Dendritic cell treated with granulocyte-macrophage colony-stimulating factor and Interleukin-4, amounts not matched to agents 40 ng/mL and 50 ng/mL, for 4 days (primary cell): Measurements from ENCODE around the gene KCNJ8.
"Not testable (repeated sequence)": the region's sequence is repeated elsewhere in the genome, so short reads cannot be mapped to it uniquely, and the experiment has no call there.

Experiments used
- H3K27ac Mint-ChIP-seq: one replicate; pipeline ENCODE4 v1.8.0; 2022; ENCODE audit warnings: mild to moderate bottlenecking, mixed read lengths
- H3K27me3 Mint-ChIP-seq: one replicate; pipeline ENCODE4 v1.8.0; 2022; ENCODE audit warnings: mild to moderate bottlenecking, mixed read lengths
- H3K36me3 Mint-ChIP-seq: one replicate; pipeline ENCODE4 v1.8.0; 2022; ENCODE audit warnings: low read depth, mixed read lengths
- H3K4me1 Mint-ChIP-seq: one replicate; pipeline ENCODE4 v1.8.0; 2022; ENCODE audit warnings: low read depth, mixed read lengths
- H3K4me3 Mint-ChIP-seq: one replicate; pipeline ENCODE4 v1.8.0; 2022; ENCODE audit warnings: mild to moderate bottlenecking, moderate library complexity, mixed read lengths
- H3K9me3 Mint-ChIP-seq: one replicate; pipeline ENCODE4 v1.8.0; 2022; ENCODE audit warnings: mixed read lengths
- intact Hi-C: fragments of 100-400 bp; cut with micrococcal nuclease; formaldehyde crosslinking; loops from one replicate; pipeline ENCODE4 v1.15.0; 2022

Gene KCNJ8

GRCh38 chr12:21774358-21775132 is at the start of gene KCNJ8:
Gene KCNJ8, minus strand, starts transcription at chr12:21774706. Its CDS starts 1,090 bp downstream, at chr12:21773616.
- Mint-ChIP-seq H3K27ac (no peak within 1 kb of the TSS), H3K27me3 (peaks cover 44% of the 10 kb centered on the region), H3K4me3 (no peak within 1 kb of the TSS)

GRCh38 chr12:21823581-21823980 is 49.1 kb upstream of the KCNJ8 start:
- H3K9me3 Mint-ChIP-seq = no peaks in the 10 kb centered on the region
- no peaks in the 10 kb centered on the region for H3K36me3 Mint-ChIP-seq
- no peak overlapping the region for H3K4me3 Mint-ChIP-seq
- H3K27me3 Mint-ChIP-seq = no peaks in the 10 kb centered on the region
- H3K4me1 Mint-ChIP-seq = no peaks in the 10 kb centered on the region
- intact Hi-C loops = no loop called here
- no peak overlapping the region for H3K27ac Mint-ChIP-seq

More at GRCh38 chr12:21774358-21775132, at the start of gene KCNJ8:
- intact Hi-C loops = no loop called here
- no peaks in the 10 kb centered on the region for H3K9me3 Mint-ChIP-seq
- no peaks in the 10 kb centered on the region for H3K36me3 Mint-ChIP-seq
- no peaks in the 10 kb centered on the region for H3K4me1 Mint-ChIP-seq

- no peaks in the 10 kb centered on the region for H3K36me3 Mint-ChIP-seq
- H3K9me3 Mint-ChIP-seq = no peaks in the 10 kb centered on the region
- no peaks in the 10 kb centered on the region for H3K4me1 Mint-ChIP-seq
- no peak overlapping the region for H3K27ac Mint-ChIP-seq
- intact Hi-C loops = no loop called here
- no peak overlapping the region for H3K4me3 Mint-ChIP-seq
- H3K27me3 Mint-ChIP-seq = no peaks in the 10 kb centered on the region
These were observed 45.2 kb upstream of the KCNJ8 start for GRCh38 chr12:21819678-21820077.

GRCh38 chr12:21819236-21819635 is 44.7 kb upstream of the KCNJ8 start:
- Mint-ChIP-seq H3K27me3 (no peaks in the 10 kb centered on the region), H3K4me1 (no peaks in the 10 kb centered on the region), H3K27ac (no peak overlapping the region), H3K9me3 (no peaks in the 10 kb centered on the region), H3K36me3 (no peaks in the 10 kb centered on the region), H3K4me3 (no peak overlapping the region)
- intact Hi-C loops = no loop called here

GRCh38 chr12:21818627-21819026 is 44.1 kb upstream of the KCNJ8 start:
- Mint-ChIP-seq H3K9me3 (no peaks in the 10 kb centered on the region), H3K36me3 (no peaks in the 10 kb centered on the region), H3K4me1 (no peaks in the 10 kb centered on the region), H3K4me3 (no peak overlapping the region), H3K27me3 (no peaks in the 10 kb centered on the region), H3K27ac (no peak overlapping the region)
- intact Hi-C loops = no loop called here

- intact Hi-C loops = no loop called here
- Mint-ChIP-seq H3K27me3 (no peaks in the 10 kb centered on the region), H3K9me3 (peaks cover 8% of the 10 kb centered on the region), H3K36me3 (no peaks in the 10 kb centered on the region), H3K27ac (no peak overlapping the region), H3K4me3 (no peak overlapping the region), H3K4me1 (no peaks in the 10 kb centered on the region)
These were observed 41.0 kb upstream of the KCNJ8 start for GRCh38 chr12:21815306-21816062.

GRCh38 chr12:21814814-21815213 is 40.3 kb upstream of the KCNJ8 start:
- H3K4me1 Mint-ChIP-seq = no peaks in the 10 kb centered on the region
- H3K27me3 Mint-ChIP-seq = no peaks in the 10 kb centered on the region
- H3K4me3 Mint-ChIP-seq = no peak overlapping the region
- intact Hi-C loops = no loop called here
- H3K27ac Mint-ChIP-seq = no peak overlapping the region
- peaks cover 12% of the 10 kb centered on the region for H3K9me3 Mint-ChIP-seq
- H3K36me3 Mint-ChIP-seq = no peaks in the 10 kb centered on the region

- Mint-ChIP-seq H3K27ac (no peak overlapping the region), H3K4me1 (no peaks in the 10 kb centered on the region), H3K36me3 (no peaks in the 10 kb centered on the region), H3K9me3 (peaks cover 12% of the 10 kb centered on the region), H3K4me3 (no peak overlapping the region), H3K27me3 (no peaks in the 10 kb centered on the region)
- intact Hi-C loops = no loop called here
These were observed 39.8 kb upstream of the KCNJ8 start for GRCh38 chr12:21814327-21814726.

GRCh38 chr12:21813751-21814150 is 39.2 kb upstream of the KCNJ8 start:
- intact Hi-C loops = no loop called here
- Mint-ChIP-seq H3K27ac (no peak overlapping the region), H3K9me3 (peaks cover 12% of the 10 kb centered on the region), H3K4me1 (no peaks in the 10 kb centered on the region), H3K27me3 (no peaks in the 10 kb centered on the region), H3K4me3 (no peak overlapping the region), H3K36me3 (no peaks in the 10 kb centered on the region)

- H3K27me3 Mint-ChIP-seq = no peaks in the 10 kb centered on the region
- H3K4me3 Mint-ChIP-seq = no peak overlapping the region
- H3K4me1 Mint-ChIP-seq = no peaks in the 10 kb centered on the region
- H3K9me3 Mint-ChIP-seq = peaks cover 12% of the 10 kb centered on the region
- H3K36me3 Mint-ChIP-seq = no peaks in the 10 kb centered on the region
- intact Hi-C loops = no loop called here
- no peak overlapping the region for H3K27ac Mint-ChIP-seq
These were observed 38.6 kb upstream of the KCNJ8 start for GRCh38 chr12:21813125-21813524.

GRCh38 chr12:21812340-21812739 is 37.8 kb upstream of the KCNJ8 start:
- H3K4me3 Mint-ChIP-seq, H3K36me3 Mint-ChIP-seq, intact Hi-C loops, H3K27me3 Mint-ChIP-seq, H3K4me1 Mint-ChIP-seq, H3K27ac Mint-ChIP-seq: not testable (repeated sequence)
- H3K9me3 Mint-ChIP-seq = peaks cover 12% of the 10 kb centered on the region

GRCh38 chr12:21809100-21809499 is 34.6 kb upstream of the KCNJ8 start:
- Mint-ChIP-seq H3K27me3 (no peaks in the 10 kb centered on the region), H3K36me3 (no peaks in the 10 kb centered on the region), H3K27ac (no peak overlapping the region), H3K4me3 (no peak overlapping the region), H3K4me1 (no peaks in the 10 kb centered on the region), H3K9me3 (peaks cover 17% of the 10 kb centered on the region)
- intact Hi-C loops = no loop called here

- H3K36me3 Mint-ChIP-seq = no peaks in the 10 kb centered on the region
- intact Hi-C loops = no loop called here
- no peaks in the 10 kb centered on the region for H3K27me3 Mint-ChIP-seq
- no peak overlapping the region for H3K4me3 Mint-ChIP-seq
- peaks cover 17% of the 10 kb centered on the region for H3K9me3 Mint-ChIP-seq
- H3K27ac Mint-ChIP-seq = no peak overlapping the region
- no peaks in the 10 kb centered on the region for H3K4me1 Mint-ChIP-seq
These were observed 31.7 kb upstream of the KCNJ8 start for GRCh38 chr12:21806255-21806654.

GRCh38 chr12:21801522-21802288 is 27.2 kb upstream of the KCNJ8 start:
- no peak overlapping the region for H3K27ac Mint-ChIP-seq
- intact Hi-C loops = no loop called here
- no peaks in the 10 kb centered on the region for H3K36me3 Mint-ChIP-seq
- H3K4me1 Mint-ChIP-seq = no peaks in the 10 kb centered on the region
- H3K4me3 Mint-ChIP-seq = no peak overlapping the region
- no peaks in the 10 kb centered on the region for H3K27me3 Mint-ChIP-seq
- H3K9me3 Mint-ChIP-seq = peaks cover 5% of the 10 kb centered on the region
